HG03432 (cell line): ENCODE results near the gene RND1.

ENCODE experiments used
- ATAC-seq: cut with Tn5 transposase; IDR thresholded peaks from one replicate; pipeline ENCODE4 v1.9.1; 2021; ENCODE audit warnings: mild to moderate bottlenecking, moderate library complexity; ENCODE audit not compliant: unreplicated experiment

The RND1 gene

DNA sequence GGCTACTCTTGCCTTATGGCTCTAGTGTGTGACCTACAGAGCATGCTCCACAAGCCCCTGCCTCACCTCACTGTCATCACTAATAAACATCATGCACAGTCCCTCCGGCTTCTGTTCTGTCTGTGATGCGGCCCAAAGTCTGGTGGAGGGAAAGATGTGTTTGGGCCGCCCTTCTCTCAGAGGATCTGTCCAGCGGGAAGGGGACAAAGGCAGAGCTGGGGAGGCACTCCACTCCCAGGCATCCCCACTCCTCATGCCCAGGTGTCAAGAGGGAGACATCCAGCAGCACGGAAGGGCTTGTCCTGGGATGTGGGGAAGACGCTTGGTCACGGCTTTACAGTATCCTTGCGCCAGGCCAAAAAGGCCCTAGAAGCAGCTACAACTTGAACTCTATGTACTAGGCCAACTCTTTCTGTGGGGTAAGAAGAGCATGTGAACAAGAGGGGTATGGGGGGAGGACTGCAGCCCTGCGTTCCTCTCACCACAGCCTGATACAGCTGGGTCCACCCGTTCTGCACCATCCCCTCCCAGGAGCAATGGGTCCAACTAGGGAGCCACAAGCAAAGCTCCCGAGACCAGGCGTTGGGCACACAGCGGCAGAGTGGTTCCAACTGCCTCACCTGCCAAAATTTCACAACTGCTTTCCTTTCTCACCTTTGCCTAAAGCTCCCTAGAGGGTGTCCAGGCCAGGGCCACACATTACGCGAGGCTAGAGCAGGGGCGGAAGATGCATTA, 36.7 kb downstream of the RND1 start:
- no peak for ATAC-seq

GRCh38 chr12:48828293-48828692, 37.4 kb downstream of the RND1 start:
- ATAC-seq = no peak

- ATAC-seq = no peak
Measured at GRCh38 chr12:48827513-48828096, 38.1 kb downstream of the RND1 start.

GRCh38 chr12:48827026-48827425, 38.6 kb downstream of the RND1 start:
- no peak for ATAC-seq

DNA sequence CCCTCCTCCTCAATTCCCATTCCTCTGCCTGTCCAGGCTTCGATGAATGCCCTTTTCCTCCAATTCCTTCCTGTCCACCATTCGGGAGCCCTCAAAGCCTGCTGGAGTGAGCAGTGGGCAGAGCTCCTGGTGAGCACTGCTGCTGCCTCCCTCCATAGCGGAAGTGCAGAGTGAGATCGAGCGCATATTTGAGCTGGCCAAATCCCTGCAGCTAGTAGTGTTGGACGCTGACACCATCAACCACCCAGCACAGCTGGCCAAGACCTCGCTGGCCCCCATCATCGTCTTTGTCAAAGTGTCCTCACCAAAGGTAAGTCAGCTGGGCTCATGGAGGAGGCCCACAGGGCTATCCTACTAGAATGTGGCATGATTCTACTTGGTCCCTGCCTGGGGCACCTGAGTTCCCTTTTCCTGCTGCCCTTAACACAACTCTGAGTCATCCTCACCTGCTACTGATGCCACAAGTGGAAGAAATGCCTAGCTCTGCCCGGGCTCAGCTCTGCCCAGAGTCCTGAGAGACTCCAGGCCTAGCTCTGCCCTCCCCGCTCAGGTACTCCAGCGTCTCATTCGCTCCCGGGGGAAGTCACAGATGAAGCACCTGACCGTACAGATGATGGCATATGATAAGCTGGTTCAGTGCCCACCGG, 39.3 kb downstream of the RND1 start:
- no peak for ATAC-seq

DNA sequence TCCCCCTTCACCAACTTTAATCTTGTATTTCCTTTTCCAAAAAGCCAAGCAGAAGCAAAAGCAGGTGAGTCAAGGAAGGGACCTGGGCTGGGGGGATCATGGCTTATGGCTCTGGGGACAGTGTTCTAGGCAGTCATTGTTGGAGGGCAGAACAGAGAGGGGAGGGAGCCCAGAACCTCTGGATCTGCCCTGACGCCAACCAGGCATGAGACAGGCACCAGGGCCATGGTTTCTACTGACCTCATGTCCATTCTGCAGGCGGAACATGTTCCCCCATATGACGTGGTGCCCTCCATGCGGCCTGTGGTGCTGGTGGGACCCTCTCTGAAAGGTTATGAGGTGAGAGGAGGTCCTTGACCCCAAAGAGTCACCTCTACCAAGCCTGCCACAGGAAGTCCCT, 40.8 kb downstream of the RND1 start:
- ATAC-seq = no peak

- ATAC-seq = no peak
Measured at GRCh38 chr12:48824112-48824511, 41.6 kb downstream of the RND1 start.

GRCh38 chr12:48823281-48823680, 42.4 kb downstream of the RND1 start:
- no peak for ATAC-seq

GRCh38 chr12:48822711-48823110, 43.0 kb downstream of the RND1 start:
- ATAC-seq = no peak

DNA sequence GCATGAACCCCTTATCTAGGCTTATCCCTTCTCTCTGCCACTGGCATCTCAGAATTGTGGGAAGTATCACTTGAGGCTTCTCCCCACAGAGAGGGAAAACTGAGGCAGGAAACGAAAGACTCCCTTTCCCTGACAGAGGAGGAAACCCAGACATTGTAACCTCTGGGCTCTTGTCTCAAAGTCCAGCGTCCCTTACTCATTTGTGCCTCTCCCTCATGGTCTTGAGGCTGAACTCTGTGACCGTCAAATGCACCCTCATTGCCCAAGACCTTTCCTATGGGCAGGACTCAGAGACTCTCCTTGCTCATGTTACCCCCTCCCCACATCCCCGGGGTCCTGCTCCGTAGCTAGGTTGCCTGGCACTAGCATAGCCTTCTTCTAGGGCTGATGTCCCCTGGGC, 43.5 kb downstream of the RND1 start:
- ATAC-seq = no peak

DNA sequence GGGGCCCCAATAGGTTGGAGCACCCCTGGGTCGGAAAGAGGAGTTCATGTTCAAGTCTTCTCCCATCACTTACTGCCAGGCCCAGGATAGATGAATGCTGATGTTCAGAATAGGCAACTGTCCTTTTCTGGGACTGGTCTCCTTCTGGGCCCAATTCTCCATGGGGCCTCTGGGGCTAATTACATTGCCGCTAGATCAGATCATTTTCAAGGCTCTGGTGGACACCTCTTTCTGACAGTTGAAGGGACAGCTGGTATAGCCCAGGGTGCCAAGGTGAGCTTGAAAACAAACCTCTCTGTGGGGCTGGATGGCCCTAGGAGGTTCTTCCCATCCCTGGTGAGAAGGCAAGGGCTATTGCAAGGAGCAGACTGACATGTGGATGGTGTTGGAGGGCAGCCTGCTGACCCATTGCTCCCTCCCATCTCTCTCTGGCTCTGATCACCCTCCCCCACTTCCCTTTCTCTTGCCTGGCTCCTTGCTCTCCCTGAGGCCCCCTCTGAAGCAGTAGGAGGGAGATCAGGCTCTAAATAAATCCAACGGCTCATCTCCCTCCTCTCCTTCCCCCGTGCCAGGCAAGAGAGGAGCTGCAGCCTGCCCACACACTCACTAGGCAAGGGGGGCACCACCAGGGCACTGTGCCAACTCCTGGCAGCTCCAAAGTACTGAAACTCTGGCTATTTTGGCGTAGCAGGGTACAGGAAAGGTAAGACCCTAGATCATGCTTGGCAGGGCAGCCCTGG, 45.5 kb downstream of the RND1 start:
- ATAC-seq = no peak

DNA sequence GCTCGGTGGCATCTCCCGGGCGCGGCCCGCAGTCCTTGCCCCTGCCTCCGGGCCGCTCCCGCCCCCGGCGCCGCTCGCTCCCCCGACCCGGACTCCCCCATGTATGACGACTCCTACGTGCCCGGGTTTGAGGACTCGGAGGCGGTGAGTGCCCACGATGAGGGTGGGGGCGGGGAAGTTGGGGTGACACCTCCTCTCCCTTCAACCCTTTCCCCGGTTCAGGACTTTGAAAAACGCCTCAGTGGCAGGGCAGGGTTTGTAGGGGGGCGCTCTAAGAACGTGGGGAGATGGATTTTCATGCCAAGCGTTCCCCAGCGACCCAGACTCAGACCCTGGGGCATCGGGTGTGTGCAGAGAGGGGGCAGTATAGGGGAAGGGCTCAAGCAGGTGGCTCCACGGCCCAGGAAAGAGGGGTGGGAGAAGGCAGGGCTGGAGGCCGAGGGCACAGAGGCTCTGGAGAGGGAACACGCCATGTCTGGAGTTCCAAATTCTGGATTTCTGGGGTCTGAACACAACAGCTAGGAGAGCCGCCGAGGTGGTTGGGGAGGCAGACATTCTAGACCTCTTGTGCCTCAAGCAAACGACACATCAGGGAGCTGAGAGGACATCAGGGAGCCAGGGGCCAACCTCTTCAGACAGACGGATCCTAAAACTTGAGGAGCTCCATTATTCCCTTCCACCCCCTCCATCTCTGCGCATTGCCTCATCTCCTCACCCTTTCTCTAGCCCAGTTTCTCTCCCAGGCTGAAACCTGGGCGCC, 46.7 kb downstream of the RND1 start:
- peak; percentile 2 for ATAC-seq

DNA sequence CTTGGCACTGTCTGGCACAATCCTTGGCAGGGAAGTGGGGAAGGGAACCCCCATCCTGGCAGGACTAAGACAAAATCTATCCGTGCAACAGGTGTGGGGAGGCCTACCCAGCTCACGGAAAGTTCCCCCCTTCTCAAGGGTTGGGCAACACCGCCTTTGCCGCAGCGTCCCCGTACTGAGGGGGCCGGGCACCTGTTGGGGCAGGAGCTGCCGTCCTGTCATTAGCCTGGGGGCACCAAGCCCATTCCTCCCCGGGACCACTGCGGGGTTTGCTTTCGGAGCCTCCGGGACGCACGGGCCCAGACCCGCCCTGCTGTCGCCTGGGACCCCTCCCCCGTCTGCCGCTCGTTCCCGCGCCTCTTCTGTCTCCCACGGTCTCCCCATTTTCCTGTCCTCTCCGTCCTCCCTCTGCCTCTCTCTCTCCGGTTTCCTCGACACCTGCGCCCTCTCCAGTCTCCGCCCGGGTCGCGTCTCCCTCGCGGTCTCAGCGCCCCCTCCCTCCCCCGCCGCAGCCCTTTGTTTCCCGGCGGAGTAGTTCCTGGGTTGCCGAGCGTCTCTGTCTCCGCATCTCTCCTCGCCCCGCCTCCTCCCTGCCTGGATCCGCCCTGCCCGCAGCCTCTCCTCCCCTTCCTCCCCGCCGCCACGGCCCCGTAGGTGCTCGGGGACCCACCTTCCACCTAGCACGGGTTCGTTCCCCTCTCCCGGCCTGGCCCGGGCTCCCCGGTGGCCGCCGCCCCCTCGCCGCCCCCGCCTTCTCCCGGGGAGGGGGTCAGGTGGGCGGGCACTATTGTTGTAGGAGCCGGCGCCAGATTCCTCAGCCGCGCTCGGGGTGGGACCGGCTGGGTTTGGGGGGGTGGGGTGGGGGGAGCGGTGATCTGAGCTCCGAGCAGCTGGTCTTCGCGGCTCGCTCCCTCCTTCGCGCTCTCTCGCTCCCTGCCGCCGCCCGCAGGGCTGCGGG, 47.5 kb downstream of the RND1 start, which contains the start of gene CACNB3:
Gene CACNB3, plus strand, starts transcription at position 624 of the 958 bp plus-strand sequence. CDS start 434 bp downstream, outside the sequence.
- ATAC-seq = peak; percentile 44

DNA sequence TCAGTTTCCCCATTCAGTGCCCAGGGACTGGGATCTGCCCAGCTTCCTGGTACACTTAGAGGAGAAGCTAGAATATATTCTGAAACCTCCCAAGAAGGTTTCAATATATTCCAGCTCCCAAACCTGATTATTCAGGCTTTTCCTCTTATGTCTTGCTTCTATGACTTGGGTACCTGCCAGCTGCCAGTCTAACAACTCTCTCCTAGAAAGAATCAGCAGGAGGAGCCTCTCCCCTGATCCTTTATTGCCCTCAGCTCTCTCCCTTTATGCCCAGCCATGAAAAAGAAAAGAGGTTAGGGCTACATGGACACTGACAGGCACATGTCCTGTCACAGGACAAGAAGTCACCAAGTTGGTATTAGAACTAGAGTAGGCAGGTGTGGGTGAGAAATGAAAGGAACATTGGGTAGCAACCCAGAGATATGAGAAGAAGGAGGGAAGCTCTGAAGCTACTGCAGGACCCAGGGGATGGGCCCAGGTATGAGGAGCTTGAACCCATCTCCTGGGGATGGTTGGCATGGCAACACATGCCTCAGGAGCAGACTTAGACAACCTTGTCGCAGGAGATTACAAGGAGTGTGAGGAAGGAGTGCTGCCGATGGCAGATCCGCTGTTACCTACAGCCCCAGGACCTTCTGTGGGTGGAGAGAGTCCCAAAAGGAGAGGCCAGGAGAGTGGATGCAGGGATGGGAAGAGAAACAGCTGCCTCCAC, 49.4 kb downstream of the RND1 start:
- no peak for ATAC-seq

- peak; percentile 36 for ATAC-seq
Measured at GRCh38 chr12:48815126-48816110, 50.3 kb downstream of the RND1 start.

DNA sequence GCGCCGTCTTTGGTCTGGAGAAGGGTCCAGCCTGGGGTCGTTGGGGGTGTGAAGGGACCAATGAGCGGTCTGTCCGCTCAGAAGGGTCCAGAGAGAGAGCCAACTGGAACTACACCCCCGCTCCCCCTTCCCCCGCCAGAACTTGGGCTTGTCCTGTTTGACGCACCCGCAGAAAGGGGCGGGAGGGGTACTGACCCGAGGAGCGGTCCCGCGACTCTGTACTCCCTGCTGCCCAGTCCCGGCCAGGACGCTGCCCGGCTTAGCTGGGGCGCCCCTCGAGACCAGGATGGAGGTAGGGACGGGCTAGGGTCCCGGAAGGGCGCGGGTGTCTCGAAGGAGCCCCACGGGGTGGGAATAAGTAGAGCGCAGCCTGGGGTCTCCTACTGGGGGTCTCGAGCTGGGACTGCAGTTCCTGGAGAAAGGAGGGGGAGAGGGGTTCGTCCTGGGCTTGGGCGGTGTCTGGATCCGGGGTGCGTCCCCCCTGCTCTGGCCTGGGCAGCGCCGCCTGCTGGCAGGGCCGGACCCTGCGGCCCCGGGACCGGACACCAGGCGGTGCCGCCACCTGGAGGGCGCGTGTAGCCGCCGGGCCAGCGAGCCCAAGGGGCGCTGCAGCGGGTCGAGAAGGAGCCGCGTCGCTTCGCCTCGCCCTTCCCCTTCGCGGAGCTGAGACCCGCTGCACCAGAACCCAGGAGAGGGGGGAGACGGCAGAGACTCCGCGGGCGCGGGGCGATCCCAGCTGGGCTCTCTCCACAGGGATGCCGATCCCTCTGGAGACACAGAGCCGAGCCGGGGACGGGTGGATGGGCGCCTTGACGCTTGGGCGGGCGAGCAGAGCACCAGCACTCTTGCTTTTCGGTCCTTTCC, 51.2 kb downstream of the RND1 start:
- peak; percentile 82 for ATAC-seq
